GM21390 (cell line): ENCODE results near the gene COL20A1.
"Not testable (repeated sequence)": the region's sequence is repeated elsewhere in the genome, so short reads cannot be mapped to it uniquely, and the experiment has no call there.

Source experiments
- ATAC-seq: cut with Tn5 transposase; IDR thresholded peaks from one replicate; pipeline ENCODE4 v1.9.1; 2021; ENCODE audit not compliant: unreplicated experiment

COL20A1 gene

GRCh38 chr20:63371291-63371865 lies 78.4 kb downstream of the COL20A1 start:
- ATAC-seq: no peak

DNA sequence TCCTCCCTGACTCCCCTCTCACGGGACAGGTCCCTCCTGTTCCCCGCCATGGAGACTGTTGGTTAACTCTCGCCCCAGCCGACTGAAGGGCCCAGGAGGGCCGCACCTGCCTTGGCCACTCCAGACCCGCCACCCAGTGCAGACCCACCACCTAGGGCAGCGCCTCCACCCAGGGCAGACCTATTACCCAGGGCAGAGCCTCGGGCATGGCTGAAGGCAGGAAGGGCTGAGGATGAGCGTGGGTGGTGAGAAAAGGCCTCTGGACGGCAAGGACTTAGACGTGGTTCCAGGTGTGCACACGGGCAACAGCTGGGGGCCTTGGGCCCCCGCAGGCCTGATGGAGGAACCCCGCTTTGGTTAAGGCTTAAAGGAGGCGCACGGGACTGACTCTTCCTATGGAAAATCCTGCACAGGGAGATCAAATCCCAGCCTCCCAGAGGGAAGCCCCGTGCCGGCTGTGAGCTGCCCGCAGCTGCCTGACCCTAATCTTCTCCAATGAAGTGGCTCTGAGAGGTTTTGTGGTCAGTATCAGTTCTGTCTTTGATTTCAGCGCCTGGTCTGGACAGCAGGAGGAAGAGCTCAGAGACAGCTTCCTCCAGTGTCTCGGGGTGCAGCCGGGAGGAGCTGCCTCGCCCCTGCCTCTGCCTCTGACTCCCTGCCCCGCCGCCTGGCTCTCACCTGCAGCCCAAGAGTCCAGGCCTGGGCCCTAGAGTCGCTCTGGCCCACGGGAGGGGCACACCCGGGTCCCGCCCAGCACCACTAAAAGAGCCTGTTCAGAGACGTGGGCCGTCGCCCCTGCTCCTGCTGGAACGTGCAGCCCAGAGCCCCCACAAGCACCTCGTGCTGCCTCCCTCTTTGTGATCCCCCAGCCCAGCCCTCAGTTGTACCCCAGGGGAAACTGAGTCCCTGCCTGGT lies 80.2 kb downstream of the COL20A1 start:
- ATAC-seq: no peak

DNA sequence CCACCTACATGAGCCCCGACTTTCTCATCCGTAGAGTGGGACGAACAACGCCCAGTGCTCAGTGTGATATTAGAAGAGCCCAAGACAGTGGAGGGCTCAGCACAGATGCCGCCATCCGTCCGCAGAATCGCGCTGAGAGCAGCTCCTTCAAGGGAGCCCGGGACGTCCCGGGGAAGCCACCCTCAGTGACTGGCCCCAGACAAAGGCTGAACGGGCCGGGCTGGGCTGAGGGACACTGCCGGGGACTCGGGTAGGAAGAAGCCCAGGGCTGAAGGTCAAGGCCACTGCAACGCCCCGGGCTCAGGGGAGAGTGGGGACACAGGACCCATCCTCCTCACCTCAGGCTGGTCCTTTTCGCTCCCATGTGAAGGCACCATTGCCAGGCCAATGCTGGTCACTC lies 81.0 kb downstream of the COL20A1 start:
- no peak for ATAC-seq

- no peak for ATAC-seq
Measured at GRCh38 chr20:63374504-63374903, 81.5 kb downstream of the COL20A1 start.

DNA sequence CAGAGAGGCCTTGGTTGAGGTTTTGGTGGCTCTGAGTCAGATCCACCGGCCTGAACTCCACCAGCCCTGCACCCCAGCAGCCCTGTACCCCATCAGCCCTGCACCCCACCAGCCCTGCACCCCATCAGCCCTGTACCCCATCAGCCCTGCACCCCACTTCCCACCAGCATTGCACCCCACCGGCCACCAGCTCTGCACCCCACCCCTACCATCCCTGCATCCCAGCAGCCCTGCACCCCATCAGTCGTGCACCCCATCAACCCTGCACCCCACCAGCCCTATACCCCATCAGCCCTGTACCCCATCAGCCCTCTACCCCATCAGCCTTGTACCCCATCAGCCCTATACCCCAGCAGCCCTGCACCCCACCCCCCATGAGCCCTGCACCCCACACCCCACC lies 82.5 kb downstream of the COL20A1 start:
- ATAC-seq: no peak

DNA sequence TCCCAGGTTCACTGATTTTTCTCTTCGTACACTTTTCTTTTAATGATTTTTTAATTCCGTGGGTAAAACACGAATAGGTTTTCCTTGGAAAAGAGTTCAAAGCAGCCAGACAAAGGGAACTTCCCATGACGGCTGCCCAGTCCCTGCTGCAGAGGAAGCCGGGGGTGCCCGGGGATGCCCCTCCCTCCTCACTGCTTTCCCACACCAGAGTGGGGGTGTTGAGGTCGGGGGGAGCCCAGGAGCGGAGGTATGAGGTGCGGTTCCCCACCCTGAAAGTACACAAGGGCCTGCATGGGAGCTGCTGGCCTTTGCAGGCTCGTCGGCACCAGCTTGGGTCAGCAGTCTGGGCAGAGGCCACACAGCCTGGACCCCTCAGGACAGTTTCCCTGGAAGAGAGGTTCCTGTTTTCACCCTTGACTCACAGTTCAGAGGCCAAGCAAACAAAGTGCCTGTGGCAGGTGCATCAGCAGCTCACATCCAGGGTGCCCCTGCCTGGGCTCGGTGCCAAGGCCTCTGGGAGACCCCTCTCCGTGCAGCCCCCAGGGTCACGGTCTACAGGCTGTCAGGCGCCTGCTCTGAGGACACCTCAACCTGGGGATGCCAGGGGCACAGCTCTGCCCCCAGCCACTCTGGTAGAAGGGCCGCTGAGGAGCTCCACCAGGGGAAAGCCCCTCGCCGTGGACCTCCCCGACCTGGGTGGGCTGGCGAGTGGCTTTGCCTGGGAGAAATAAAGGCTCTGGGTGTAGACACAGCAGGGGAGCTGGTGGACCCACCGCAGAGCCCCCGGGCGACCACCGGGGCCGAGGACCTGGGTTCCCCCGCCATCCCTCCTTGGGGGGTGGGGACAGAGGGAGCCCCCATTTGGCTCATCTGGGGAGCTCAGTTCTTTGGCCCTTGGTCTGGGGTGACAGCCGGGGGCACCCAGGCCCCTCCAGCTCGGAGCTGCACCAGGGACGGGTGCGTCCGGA lies 83.6 kb downstream of the COL20A1 start:
- no peak for ATAC-seq

GRCh38 chr20:63377256-63377941 lies 84.4 kb downstream of the COL20A1 start:
- ATAC-seq: no peak

GRCh38 chr20:63377951-63378381 lies 85.0 kb downstream of the COL20A1 start:
- ATAC-seq: no peak

- ATAC-seq: no peak
Measured at GRCh38 chr20:63378626-63379025, 85.6 kb downstream of the COL20A1 start.

GRCh38 chr20:63379296-63379695 lies 86.3 kb downstream of the COL20A1 start:
- ATAC-seq: no peak

GRCh38 chr20:63379872-63380271 lies 86.9 kb downstream of the COL20A1 start:
- ATAC-seq: not testable (repeated sequence)

- ATAC-seq: no peak
Measured at GRCh38 chr20:63380346-63380870, 87.4 kb downstream of the COL20A1 start.

DNA sequence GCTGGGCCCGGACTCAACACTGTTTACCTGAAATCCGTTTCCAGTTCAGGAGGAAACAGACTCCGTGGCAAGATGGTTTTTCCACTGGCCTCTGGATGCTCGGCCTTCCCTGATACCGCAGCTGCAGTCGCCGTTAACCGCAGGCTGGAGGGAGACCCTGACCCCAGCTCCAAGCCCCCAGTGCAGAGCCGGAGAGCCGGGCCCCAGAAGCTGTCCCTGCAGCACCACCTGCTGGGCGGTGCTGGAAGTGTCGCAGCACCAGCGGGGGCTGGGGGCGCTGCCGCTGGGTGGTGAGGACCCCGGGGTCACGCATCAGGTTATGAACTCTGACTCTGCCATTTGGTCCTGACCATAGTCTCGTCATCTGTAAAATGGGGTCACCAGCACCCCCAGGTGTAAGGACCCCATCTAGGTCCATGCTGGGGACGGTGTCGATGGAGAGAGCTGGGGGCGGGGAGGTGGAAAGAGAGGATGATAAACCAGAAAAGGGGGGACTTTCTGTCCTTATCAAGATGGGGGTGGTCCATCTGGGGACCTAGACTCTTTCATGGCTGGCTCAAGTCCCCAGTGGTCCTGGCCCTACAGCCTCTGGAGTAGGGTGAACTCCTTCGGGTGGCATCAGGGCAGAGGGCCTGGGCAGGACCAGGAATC lies 88.9 kb downstream of the COL20A1 start:
- ATAC-seq: no peak

DNA sequence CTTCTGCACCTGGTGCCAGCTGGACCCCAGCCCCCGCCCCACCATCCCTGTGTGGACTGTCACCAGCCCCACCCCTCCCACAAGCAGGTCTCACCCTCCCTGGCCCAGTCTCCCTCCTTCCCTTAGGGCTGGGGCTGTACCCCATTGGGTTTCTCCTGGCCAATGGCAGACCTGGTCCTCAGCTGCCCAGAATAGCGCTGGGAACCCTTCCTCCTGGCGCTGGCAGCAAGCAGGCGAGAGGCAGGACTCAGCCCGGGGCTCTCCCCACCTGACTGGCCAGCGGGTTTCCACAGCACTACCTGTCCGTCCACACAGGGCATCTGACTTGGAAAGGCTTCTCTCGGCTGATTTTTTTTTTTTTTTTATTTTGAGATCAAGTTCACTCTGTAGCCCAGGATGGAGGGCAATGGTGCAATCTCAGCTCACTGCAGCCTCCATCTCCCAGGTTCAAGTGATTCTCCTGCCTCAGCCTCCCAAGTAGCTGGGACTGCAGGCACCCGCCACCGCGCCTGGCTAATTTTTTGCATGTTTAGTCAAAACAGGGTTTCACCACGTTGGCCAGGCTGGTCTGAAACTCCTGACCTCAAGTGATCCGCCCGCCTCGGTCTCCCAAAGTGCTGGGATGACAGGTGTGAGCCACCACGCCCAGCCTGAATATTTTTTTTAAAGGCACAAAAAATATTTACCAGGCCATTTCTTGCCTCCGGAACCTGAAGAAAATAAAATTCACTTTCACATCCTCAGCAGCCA lies 89.7 kb downstream of the COL20A1 start:
- no peak for ATAC-seq

DNA sequence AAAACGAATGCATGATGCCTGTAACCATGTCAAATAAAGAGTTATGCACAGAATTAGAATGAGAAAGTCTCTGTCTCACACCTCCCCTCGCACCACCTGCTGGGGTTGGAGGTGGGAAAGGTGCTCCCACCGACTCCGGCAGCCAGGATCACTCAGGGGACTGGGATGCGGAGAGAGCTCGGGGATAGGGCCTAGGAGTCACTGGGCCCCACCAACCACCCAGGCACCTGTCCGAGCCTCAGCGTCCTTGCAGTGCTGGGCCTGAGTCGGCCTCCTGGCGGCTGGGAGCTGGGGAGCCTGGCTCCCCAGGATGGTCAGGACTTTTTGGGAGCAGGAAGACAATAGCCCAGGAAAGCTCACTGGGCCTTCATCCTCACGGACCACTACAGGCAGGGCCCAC lies 90.6 kb downstream of the COL20A1 start:
- ATAC-seq: no peak

- ATAC-seq: no peak
Measured at GRCh38 chr20:63384336-63384735, 91.3 kb downstream of the COL20A1 start.
